IMR-90 (cell line): ENCODE results near the gene ZNF440. TPM values are rescaled to one million over a fixed set of nuclear protein-coding genes. Genes with fewer than 3 reads are reported as not detected.

Source experiments
- ATAC-seq: fragments of 200-7000 bp; cut with Tn5 transposase; 2 replicates; pipeline ENCODE4 v1.9.1; 2020; ENCODE audit warnings: low read depth, mild to moderate bottlenecking, moderate library complexity
- BruUV-seq: library from RNA; stranded (reverse); fragments of 400-500 nt; replicated peaks from 2 replicates; lab custom pipeline; 2021; lab: Mats Ljungman, UMichigan
- CTCF ChIA-PET: fragments of 300-600 bp; formaldehyde crosslinking; extraction: SDS; loops from one replicate; lab custom pipeline; 2021; ENCODE audit warnings: antibody characterized with exemption; lab: Yijun Ruan, JAX
- POLR2A ChIA-PET: fragments of 300-600 bp; sonication (Branson Sonifier 250); formaldehyde crosslinking; loops from one replicate; lab custom pipeline; 2022; ENCODE audit warnings: antibody characterized with exemption; ENCODE audit not compliant: unreplicated experiment; lab: Charles Lee
- DNase-seq: peaks from one replicate; pipeline ENCODE4 v3.0.0; 2013
- H2AFZ ChIP-seq: replicated peaks from 2 replicates; pipeline ENCODE3; 2013; ENCODE audit warnings: low read length, mild to moderate bottlenecking; ENCODE audit not compliant: poor library complexity
- H2AK5ac ChIP-seq: 2 replicates; pipeline ENCODE4 v1.6.1; 2013; ENCODE audit warnings: low read depth, low read length, inconsistent platforms
- H2AK9ac ChIP-seq: replicated peaks from 2 replicates; pipeline ENCODE3; 2013; ENCODE audit warnings: mild to moderate bottlenecking, low read depth, low read length, moderate library complexity; ENCODE audit not compliant: poor library complexity
- H2BK120ac ChIP-seq: 2 replicates; pipeline ENCODE4 v1.6.1; 2013; ENCODE audit warnings: low read depth, low read length, inconsistent platforms
- H2BK15ac ChIP-seq: 3 replicates; pipeline ENCODE4 v1.6.1; 2013; ENCODE audit warnings: low read depth, low read length, inconsistent platforms
- H2BK20ac ChIP-seq: 2 replicates; pipeline ENCODE4 v1.6.1; 2013; ENCODE audit warnings: low read depth, mild to moderate bottlenecking, inconsistent platforms, low read length, moderate library complexity
- H2BK5ac ChIP-seq: 2 replicates; pipeline ENCODE4 v1.6.1; 2013; ENCODE audit warnings: mild to moderate bottlenecking, low read depth, low read length, inconsistent platforms; ENCODE audit not compliant: poor library complexity, severe bottlenecking
- H3K14ac ChIP-seq: replicated peaks from 2 replicates; pipeline ENCODE4 v1.6.1; 2013; ENCODE audit warnings: low read depth, low read length, inconsistent platforms
- H3K18ac ChIP-seq: 2 replicates; pipeline ENCODE4 v1.6.1; 2013; ENCODE audit warnings: low read depth, low read length, control low read depth
- H3K23ac ChIP-seq: 2 replicates; pipeline ENCODE4 v1.6.1; 2013; ENCODE audit warnings: low read depth, low read length, inconsistent platforms
- H3K27ac ChIP-seq: 2 replicates; pipeline ENCODE4 v1.5.1; 2013; ENCODE audit warnings: mild to moderate bottlenecking, control low read depth, low read length; ENCODE audit not compliant: insufficient read depth
- H3K27me3 ChIP-seq: 2 replicates; pipeline ENCODE4 v1.6.1; 2013; ENCODE audit warnings: low read length; ENCODE audit not compliant: control insufficient read depth, insufficient read depth
- H3K36me3 ChIP-seq: 2 replicates; pipeline ENCODE4 v1.6.1; 2013; ENCODE audit warnings: low read length, mixed read lengths; ENCODE audit not compliant: control insufficient read depth, insufficient read depth
- H3K4ac ChIP-seq: 2 replicates; pipeline ENCODE4 v1.6.1; 2013; ENCODE audit warnings: low read depth, low read length, inconsistent platforms
- H3K4me1 ChIP-seq: 2 replicates; pipeline ENCODE4 v1.6.1; 2013; ENCODE audit warnings: low read length, mixed read lengths; ENCODE audit not compliant: control insufficient read depth, insufficient read depth
- H3K4me2 ChIP-seq: 2 replicates; pipeline ENCODE4 v1.6.1; 2013; ENCODE audit warnings: low read depth, mild to moderate bottlenecking, control low read depth, low read length, moderate library complexity
- H3K4me3 ChIP-seq: 2 replicates; pipeline ENCODE4 v1.5.1; 2013; ENCODE audit warnings: low read depth, mild to moderate bottlenecking, control low read depth, low read length, moderate library complexity; ENCODE audit not compliant: insufficient read depth
- H3K56ac ChIP-seq: 2 replicates; pipeline ENCODE4 v1.6.1; 2013; ENCODE audit warnings: low read length, inconsistent platforms; ENCODE audit not compliant: insufficient read depth; ENCODE audit errors: extremely low read depth
- H3K79me1 ChIP-seq, 2 experiments: 2 replicates each; pipeline ENCODE4 v1.6.1; 2013; ENCODE audit warnings: low read length in 2 of 2, inconsistent platforms in 1 of 2, low read depth in 1 of 2
- H3K9ac ChIP-seq: 2 replicates; pipeline ENCODE4 v1.6.1; 2013; ENCODE audit warnings: low read depth, low read length, control low read depth
- H3K9me1 ChIP-seq: 2 replicates; pipeline ENCODE4 v1.6.1; 2013; ENCODE audit warnings: low read length, inconsistent platforms; ENCODE audit not compliant: insufficient read depth
- H3K9me3 ChIP-seq: 2 replicates; pipeline ENCODE4 v1.6.1; 2013; ENCODE audit warnings: low read length; ENCODE audit not compliant: control insufficient read depth, insufficient read depth
- H4K20me1 ChIP-seq: 2 replicates; pipeline ENCODE4 v1.6.1; 2013; ENCODE audit warnings: low read length, inconsistent platforms; ENCODE audit not compliant: insufficient read depth
- H4K5ac ChIP-seq: 2 replicates; pipeline ENCODE4 v1.6.1; 2013; ENCODE audit warnings: mild to moderate bottlenecking, low read depth, low read length, control low read depth
- H4K8ac ChIP-seq, 2 experiments: 2 replicates each; pipeline ENCODE4 v1.6.1; 2013; ENCODE audit warnings: low read depth in 2 of 2, low read length in 2 of 2, control low read depth in 1 of 2, inconsistent platforms in 1 of 2
- H4K91ac ChIP-seq: 2 replicates; pipeline ENCODE4 v1.6.1; 2013; ENCODE audit warnings: low read depth, low read length, inconsistent platforms; ENCODE audit not compliant: insufficient read depth
- BHLHE40 ChIP-seq: fragments of 150-350 bp; IDR thresholded peaks from 2 replicates; pipeline ENCODE4 v1.6.1; 2016; ENCODE audit warnings: mild to moderate bottlenecking, low read depth, low read length
- CEBPB ChIP-seq: IDR thresholded peaks from 2 replicates; pipeline ENCODE4 v1.6.1; 2012; ENCODE audit warnings: low read depth, low read length, improper control_type of control experiment
- CHD1 ChIP-seq: IDR thresholded peaks from 2 replicates; pipeline ENCODE4 v1.6.1; 2012; ENCODE audit warnings: low read depth, low read length, improper control_type of control experiment
- CTCF ChIP-seq: conservative IDR thresholded peaks from 2 replicates; pipeline ENCODE4 v1.5.1; 2012; ENCODE audit warnings: mild to moderate bottlenecking, low read depth, low read length, improper control_type of control experiment
- FOS ChIP-seq: fragments of 150-350 bp; IDR thresholded peaks from 2 replicates; pipeline ENCODE4 v1.6.1; 2016; ENCODE audit warnings: low read depth, low read length
- MAFK ChIP-seq: IDR thresholded peaks from 2 replicates; pipeline ENCODE4 v1.6.1; 2012; ENCODE audit warnings: low read depth, low read length, improper control_type of control experiment
- MXI1 ChIP-seq: IDR thresholded peaks from 2 replicates; pipeline ENCODE4 v1.6.1; 2012; ENCODE audit warnings: low read depth, mild to moderate bottlenecking, low read length, moderate library complexity, borderline replicate concordance
- RCOR1 ChIP-seq: IDR thresholded peaks from 2 replicates; pipeline ENCODE4 v1.6.1; 2012; ENCODE audit warnings: mild to moderate bottlenecking, low read length, improper control_type of control experiment; ENCODE audit not compliant: insufficient replicate concordance
- WGBS, 2 experiments: methylation state at CpG; one replicate each; pipeline versions ENCODE4 v1.1.5 to v1.1.7; 2013; ENCODE audit warnings: missing lambda C conversion rate in 2 of 2; ENCODE audit not compliant: insufficient read length in 1 of 2; ENCODE audit errors: extremely low coverage in 2 of 2; 5-methylcytosine and 5-hydroxymethylcytosine counted together
- dilution Hi-C: fragments of 300-500 bp; cut with HindIII; formaldehyde crosslinking; loops from one replicate; pipeline ENCODE4 v1.14.3; 2018; ENCODE audit warnings: low sequenced_read_pairs; ENCODE audit not compliant: unreplicated experiment
- in situ Hi-C: fragments of 300-500 bp; cut with MboI; formaldehyde crosslinking; loops from 3 replicates; pipeline ENCODE4 v1.14.3; 2019; ENCODE audit warnings: low sequenced_read_pairs, inconsistent platforms, mixed read lengths
- intact Hi-C: fragments of 100-400 bp; cut with micrococcal nuclease; formaldehyde crosslinking; loops from 2 replicates; pipeline ENCODE4 v1.10.0; 2022
- polyA plus RNA-seq, 3 experiments: library from polyadenylated mRNA; depleted of rRNA; stranded (reverse); fragments of >200 nt; gene quantifications; 2 replicates each; pipeline ENCODE4 v1.2.3, GENCODE V29; 2012; ENCODE audit warnings: low replicate concordance in 1 of 3
- total RNA-seq: library from RNA; depleted of rRNA; stranded (reverse); fragments of >200 nt; gene quantifications from 2 replicates; pipeline ENCODE4 v1.2.3, GENCODE V29; 2012

Gene ZNF440
- total and polyA plus RNA-seq, 2 of the 4 experiments (the other 2 are of a cell fraction), result 2.8 to 8.4 TPM

- no peaks in the 10 kb centered on the region for H3K27me3 ChIP-seq
- H3K4me1 ChIP-seq, result no peaks in the 10 kb centered on the region
- H3K14ac ChIP-seq, result no peak overlapping the region
- no peak overlapping the region for H3K9ac ChIP-seq
- H3K18ac ChIP-seq, result no peak overlapping the region
- peaks cover 45% of the 10 kb centered on the region for H3K9me3 ChIP-seq
- H4K8ac ChIP-seq, result no peak overlapping the region
- no peak overlapping the region for H3K4ac ChIP-seq
- dilution Hi-C loops (no loop called here), intact Hi-C loops (no loop called here), in situ Hi-C loops (no loop called here)
- H3K23ac ChIP-seq, result no peak overlapping the region
- no peak overlapping the region for H3K4me2 ChIP-seq
- H3K27ac ChIP-seq, result no peak overlapping the region
- no peak overlapping the region for H2BK120ac ChIP-seq
- H3K36me3 ChIP-seq, result peaks cover 22% of the 10 kb centered on the region
- no peak overlapping the region for H2BK5ac ChIP-seq
- ATAC-seq (no peak), DNase-seq (no peak)
- H2AK9ac ChIP-seq, result no peak overlapping the region
- H2AK5ac ChIP-seq, result no peak overlapping the region
- BruUV-seq, result no TSS peak
- no peak overlapping the region for H2AFZ ChIP-seq
- TF ChIP-seq RCOR1 (no peak), MAFK (no peak), CHD1 (no peak), MXI1 (no peak), BHLHE40 (no peak), CTCF (no peak), CEBPB (no peak), FOS (no peak)
- no peaks in the 10 kb centered on the region for H3K79me1 ChIP-seq
- no peak overlapping the region for H2BK15ac ChIP-seq
- 100% methylated on average over 2 of the region's 11 CpGs; no CpG with 5 or more reads in 1 of the 2 experiments for WGBS, 2 experiments
- no peak overlapping the region for H4K5ac ChIP-seq
- ChIA-PET CTCF (no interaction called here), POLR2A (no interaction called here)
- no peak overlapping the region for H4K91ac ChIP-seq
- H3K9me1 ChIP-seq, result no peaks in the 10 kb centered on the region
- H3K4me3 ChIP-seq, result no peak overlapping the region
- H2BK20ac ChIP-seq, result no peak overlapping the region
- H3K56ac ChIP-seq, result no peak overlapping the region
- H4K20me1 ChIP-seq, result no peaks in the 10 kb centered on the region
Measured at GRCh38 chr19:11806354-11807098, 7.5 kb upstream of the ZNF440 start.
